Body of pancreas (tissue), 4 donors: ENCODE data around the gene KRTCAP2. TPM values are rescaled to one million over a fixed set of nuclear protein-coding genes. Genes with fewer than 3 reads are reported as not detected.

ENCODE experiments used
- ATAC-seq: fragments of 150-250 bp; one replicate; pipeline ENCODE4 v1.9.1; 2016
- DNase-seq, 4 donors: peaks; one replicate each; pipeline ENCODE4 v3.0.0-alpha.2; 2019
- H3K27ac ChIP-seq, 4 donors: fragments of 200-600 bp; sonication (generic); 1 replicate in 3 of 4; 2 replicates in 1 of 4; pipeline versions ENCODE4 v1.5.1 to v1.6.1; 2016 to 2019; ENCODE audit warnings: mild to moderate bottlenecking in 1 of 4, mixed read lengths in 1 of 4, moderate library complexity in 1 of 4
- H3K27me3 ChIP-seq, 2 donors: fragments of 200-600 bp; sonication (generic); one replicate each; pipeline ENCODE4 v1.6.0; 2016; ENCODE audit warnings: mild to moderate bottlenecking in 1 of 2
- H3K36me3 ChIP-seq, 2 donors: fragments of 200-600 bp; sonication (generic); replicated peaks in 1 of 2; 2 replicates each; pipeline ENCODE4 v1.5.1; 2016; ENCODE audit warnings: low read depth in 2 of 2; ENCODE audit not compliant: insufficient read depth in 1 of 2
- H3K4me1 ChIP-seq: fragments of 200-600 bp; sonication (generic); one replicate; pipeline ENCODE4 v1.6.0; 2016
- H3K4me3 ChIP-seq, 2 donors: fragments of 200-600 bp; sonication (generic); 1 replicate in 1 of 2; 2 replicates in 1 of 2; pipeline ENCODE4 v1.5.1; 2016 to 2019
- H3K9me3 ChIP-seq, 3 donors: fragments of 200-600 bp; sonication (generic); 1 replicate in 2 of 3; 2 replicates in 1 of 3; pipeline ENCODE4 v1.5.1; 2016
- CTCF ChIP-seq, 7 experiments: fragments of 450-650 bp in 4 of 7; fragments of 200-600 bp in 3 of 7; sonication (generic) in 3 of 7; IDR thresholded peaks; one replicate each; pipeline ENCODE4 v1.5.1; 2016 to 2019; ENCODE audit warnings: antibody characterized with exemption in 7 of 7
- POLR2A ChIP-seq, 3 donors: fragments of 450-650 bp; IDR thresholded peaks; one replicate each; pipeline ENCODE4 v1.6.1; 2016; ENCODE audit warnings: antibody characterized with exemption in 3 of 3, mild to moderate bottlenecking in 2 of 3
- whole genome bisulfite sequencing, 2 donors: methylation state at CpG; one replicate each; pipeline ENCODE4 v1.1.5; 2017; 5-methylcytosine and 5-hydroxymethylcytosine counted together
- intact Hi-C: fragments of 100-400 bp; cut with DNase I; formaldehyde crosslinking; loops from one replicate; pipeline ENCODE4 v1.15.1; 2023
- total RNA-seq, 2 donors: library from RNA; depleted of rRNA; stranded (reverse); fragments of >200 nt; gene quantifications; one replicate each; pipeline ENCODE4 v1.1.0, GENCODE V29; 2016

Gene KRTCAP2
- total RNA-seq, 2 donors from 2014 or later = 46.4 to 71.5 TPM

GRCh38 chr1:155171836-155172731 lies 1.0 kb downstream of the KRTCAP2 start:
- peaks cover 0 to 7% of the 10 kb centered on the region in 2 donors for H3K36me3 ChIP-seq
- intact Hi-C loops = loop anchor here (10.0 kb wide), 1 partner anchor 53 kb away; no protein-coding TSS in a partner anchor
- H3K9me3 ChIP-seq = no peaks in the 10 kb centered on the region
- peak overlapping the region in 3 of 4 donors; percentile 76 to 85 (median 81) for H3K27ac ChIP-seq
- no peak for DNase-seq
- TF ChIP-seq POLR2A (IDR thresholded peaks at IDR 0.05) (no peak), CTCF (IDR thresholded peaks at IDR 0.05) (no peak)
- 27 to 29% methylated on average over 8 of the region's 8 CpGs for WGBS, 2 donors
- peaks cover 26% of the 10 kb centered on the region for H3K4me1 ChIP-seq
- ATAC-seq = no peak
- H3K27me3 ChIP-seq = no peaks in the 10 kb centered on the region
- H3K4me3 ChIP-seq = peak overlapping the region in 1 of 2 donors; percentile 35

GRCh38 chr1:155170806-155171205 lies 2.3 kb downstream of the KRTCAP2 start:
- 84 to 89% methylated on average over 7 of the region's 7 CpGs for WGBS, 2 donors
- peak in 1 of 4 donors; percentile 7 for DNase-seq
- intact Hi-C loops = loop anchor here (10.0 kb wide), 1 partner anchor 54 kb away; no protein-coding TSS in a partner anchor

GRCh38 chr1:155170101-155170785 lies 2.9 kb downstream of the KRTCAP2 start:
- H3K36me3 ChIP-seq = peaks cover 0 to 7% of the 10 kb centered on the region in 2 donors
- no peak overlapping the region for H3K27ac ChIP-seq
- intact Hi-C loops = loop anchor here (10.0 kb wide), 1 partner anchor 55 kb away; no protein-coding TSS in a partner anchor
- ATAC-seq (no peak), DNase-seq (no peak)
- H3K27me3 ChIP-seq = no peaks in the 10 kb centered on the region
- TF ChIP-seq POLR2A (IDR thresholded peaks at IDR 0.05) = no peak
- TF ChIP-seq CTCF (IDR thresholded peaks at IDR 0.05) = no peak
- no peak overlapping the region for H3K4me3 ChIP-seq
- no peaks in the 10 kb centered on the region for H3K9me3 ChIP-seq
- 81 to 83% methylated on average over 2 of the region's 2 CpGs for WGBS, 2 donors
- peaks cover 19% of the 10 kb centered on the region for H3K4me1 ChIP-seq

More at GRCh38 chr1:155170806-155171205, 2.3 kb downstream of the KRTCAP2 start:
- H3K27ac ChIP-seq = no peak overlapping the region
- H3K36me3 ChIP-seq = peaks cover 0 to 7% of the 10 kb centered on the region in 2 donors
- no peak for ATAC-seq
- no peaks in the 10 kb centered on the region for H3K27me3 ChIP-seq
- TF ChIP-seq POLR2A (IDR thresholded peaks at IDR 0.05) (no peak), CTCF (IDR thresholded peaks at IDR 0.05) (no peak)
- no peak overlapping the region for H3K4me3 ChIP-seq
- peaks cover 19% of the 10 kb centered on the region for H3K4me1 ChIP-seq
- no peaks in the 10 kb centered on the region for H3K9me3 ChIP-seq

- H3K4me3 ChIP-seq = no peak overlapping the region
- no peak for TF ChIP-seq CTCF (IDR thresholded peaks at IDR 0.05)
- TF ChIP-seq POLR2A (IDR thresholded peaks at IDR 0.05) = no peak
- H3K9me3 ChIP-seq = no peaks in the 10 kb centered on the region
- WGBS, 2 donors = 61 to 66% methylated on average over 5 of the region's 5 CpGs
- H3K27ac ChIP-seq = no peak overlapping the region
- no peak for DNase-seq
- no peaks in the 10 kb centered on the region for H3K27me3 ChIP-seq
- intact Hi-C loops = loop anchor here (5.0 kb wide), 2 partner anchors 37 to 77 kb away; no protein-coding TSS in a partner anchor
- H3K4me1 ChIP-seq = peaks cover 19% of the 10 kb centered on the region
- ATAC-seq = no peak
- peaks cover 0 to 7% of the 10 kb centered on the region in 2 donors for H3K36me3 ChIP-seq
These were observed 3.6 kb downstream of the KRTCAP2 start for GRCh38 chr1:155169541-155169940.
